Endothelial cell of umbilical vein (primary cell): Measurements from ENCODE around the gene CORO2B. TPM values are rescaled to one million over a fixed set of nuclear protein-coding genes. Genes with fewer than 3 reads are reported as not detected.

Experiments used
- BruUV-seq: library from RNA; stranded (reverse); fragments of 400-500 nt; replicated peaks from 2 replicates; lab custom pipeline; 2021; lab: Mats Ljungman, UMichigan
- CTCF ChIA-PET: fragments of 300-600, 350-600 bp; sonication (Branson Sonifier 250); formaldehyde crosslinking; loops from one replicate; lab custom pipeline; 2021; ENCODE audit warnings: antibody characterized with exemption, inconsistent platforms; lab: Charles Lee
- POLR2A ChIA-PET: fragments of 300-600, 350-600 bp; sonication (Branson Sonifier 250); formaldehyde crosslinking; loops from one replicate; lab custom pipeline; 2021; ENCODE audit warnings: antibody characterized with exemption, inconsistent platforms; lab: Charles Lee
- DNase-seq: peaks from one replicate; pipeline ENCODE4 v3.0.0-alpha.2; 2011; ENCODE audit warnings: low read depth, low spot score
- FAIRE-seq: peaks from 2 replicates; lab custom pipeline; 2011; peaks lifted over from hg19 to GRCh38; lab: Jason Lieb, UNC
- H2AFZ ChIP-seq: 2 replicates; pipeline ENCODE4 v1.6.0; 2012; ENCODE audit warnings: low read depth, low read length, control low read depth, inconsistent platforms
- H3K27ac ChIP-seq: 2 replicates; pipeline ENCODE4 v1.5.1; 2011; ENCODE audit warnings: low read depth, mild to moderate bottlenecking, control low read depth, low read length, moderate library complexity; ENCODE audit not compliant: insufficient read depth
- H3K27me3 ChIP-seq, 2 experiments: 2 replicates each; pipeline versions ENCODE4 v1.6.0 to v1.6.1; 2011; ENCODE audit warnings: low read length in 2 of 2, mixed read lengths in 1 of 2; ENCODE audit not compliant: control insufficient read depth in 2 of 2, insufficient read depth in 2 of 2
- H3K36me3 ChIP-seq, 2 experiments: 2 replicates in 1 of 2; 3 replicates in 1 of 2; pipeline ENCODE4 v1.5.1; 2011; ENCODE audit warnings: low read length in 2 of 2, mild to moderate bottlenecking in 1 of 2, moderate library complexity in 1 of 2; ENCODE audit not compliant: control insufficient read depth in 2 of 2, insufficient read depth in 2 of 2; ENCODE audit errors: extremely low read depth in 1 of 2
- H3K4me1 ChIP-seq: 3 replicates; pipeline ENCODE4 v1.5.1; 2011; ENCODE audit warnings: mild to moderate bottlenecking, low read length; ENCODE audit not compliant: control insufficient read depth, insufficient read depth; ENCODE audit errors: extremely low read depth
- H3K4me2 ChIP-seq: 2 replicates; pipeline ENCODE4 v1.6.1; 2011; ENCODE audit warnings: low read length, control low read depth, mixed read lengths; ENCODE audit not compliant: insufficient read depth
- H3K4me3 ChIP-seq, 3 experiments: fragments of 200-600 bp in 1 of 3; sonication (generic), shearing (Covaris generic) in 1 of 3; replicated peaks in 1 of 3; 2 replicates each; pipeline ENCODE4 v1.5.1; 2011 to 2016; ENCODE audit warnings: control low read depth in 3 of 3, low read length in 3 of 3, mild to moderate bottlenecking in 2 of 3, inconsistent platforms in 1 of 3, low read depth in 1 of 3, moderate library complexity in 1 of 3; ENCODE audit not compliant: insufficient read depth in 1 of 3
- H3K79me2 ChIP-seq: 2 replicates; pipeline ENCODE4 v1.6.0; 2012; ENCODE audit warnings: low read length, inconsistent platforms; ENCODE audit not compliant: control insufficient read depth, insufficient read depth
- H3K9ac ChIP-seq: replicated peaks from 2 replicates; pipeline ENCODE3; 2011; ENCODE audit warnings: low read length, control low read depth; ENCODE audit not compliant: insufficient read depth; ENCODE audit errors: extremely low read depth
- H3K9me1 ChIP-seq: replicated peaks from 3 replicates; pipeline ENCODE4 v1.6.0; 2011; ENCODE audit warnings: mild to moderate bottlenecking, low read length; ENCODE audit not compliant: control insufficient read depth, insufficient read depth; ENCODE audit errors: extremely low read depth
- H3K9me3 ChIP-seq: replicated peaks from 2 replicates; pipeline ENCODE4 v1.5.1; 2012; ENCODE audit warnings: low read length, inconsistent platforms; ENCODE audit not compliant: control insufficient read depth, insufficient read depth
- H4K20me1 ChIP-seq: replicated peaks from 2 replicates; pipeline ENCODE3; 2011; ENCODE audit warnings: mild to moderate bottlenecking, low read length; ENCODE audit not compliant: control insufficient read depth, insufficient read depth; ENCODE audit errors: extremely low read depth
- CTCF ChIP-seq, 2 donors: IDR thresholded peaks; 1 replicate in 1 of 2; 2 replicates in 1 of 2; pipeline ENCODE4 v1.5.1; 2011; ENCODE audit warnings: low read length in 2 of 2, mild to moderate bottlenecking in 2 of 2, moderate library complexity in 2 of 2, control low read depth in 1 of 2, inconsistent platforms in 1 of 2, low read depth in 1 of 2; ENCODE audit not compliant: insufficient read depth in 1 of 2; ENCODE audit errors: extremely low read depth in 1 of 2
- EZH2 ChIP-seq: IDR thresholded peaks from 2 replicates; pipeline ENCODE4 v1.6.1; 2012; ENCODE audit warnings: borderline replicate concordance, low read depth, mild to moderate bottlenecking, moderate library complexity, low read length, inconsistent platforms; ENCODE audit not compliant: severe bottlenecking
- FOS ChIP-seq: IDR thresholded peaks from 2 replicates; pipeline ENCODE4 v1.6.1; 2011; ENCODE audit warnings: mild to moderate bottlenecking, low read length, moderate library complexity, borderline replicate concordance; ENCODE audit not compliant: insufficient read depth
- GATA2 ChIP-seq: IDR thresholded peaks from 2 replicates; pipeline ENCODE4 v1.7.0; 2011; ENCODE audit warnings: low read depth, mild to moderate bottlenecking, moderate library complexity, mixed read lengths, low read length; ENCODE audit not compliant: insufficient read length, insufficient read depth
- JUN ChIP-seq: IDR thresholded peaks from 2 replicates; pipeline ENCODE4 v1.6.1; 2011; ENCODE audit warnings: borderline replicate concordance, low read depth; ENCODE audit not compliant: insufficient read length, insufficient read depth
- MAX ChIP-seq: IDR thresholded peaks from 2 replicates; pipeline ENCODE4 v1.6.1; 2011; ENCODE audit not compliant: insufficient read depth, insufficient read length
- MYC ChIP-seq: IDR thresholded peaks from one replicate; pipeline ENCODE4 v1.6.1; 2011; ENCODE audit warnings: mild to moderate bottlenecking, low read depth, low read length
- POLR2A ChIP-seq: IDR thresholded peaks from 2 replicates; pipeline ENCODE4 v1.6.1; 2012; ENCODE audit warnings: low read depth, mild to moderate bottlenecking, control low read depth, low read length
- POLR2AphosphoS5 ChIP-seq: IDR thresholded peaks from 2 replicates; pipeline ENCODE4 v1.6.1; 2012; ENCODE audit warnings: low read depth, mild to moderate bottlenecking, control low read depth, low read length, moderate library complexity; ENCODE audit not compliant: insufficient read depth
- dilution Hi-C: fragments of 300-500 bp; cut with MboI; formaldehyde crosslinking; loops from one replicate; pipeline ENCODE4 v1.15.0; 2019; ENCODE audit warnings: low sequenced_read_pairs; ENCODE audit not compliant: extremely low pct_ligation_motif_present
- intact Hi-C: fragments of 100-400 bp; cut with micrococcal nuclease; formaldehyde crosslinking; loops from one replicate; pipeline ENCODE4 v1.10.0; 2022
- polyA plus RNA-seq, 4 experiments: library from polyadenylated mRNA; depleted of rRNA in 3 of 4; stranded (reverse) in 3 of 4; unstranded in 1 of 4; fragments of >200 nt; gene quantifications; 2 replicates each; pipeline versions ENCODE4 v1.2.1 to v1.2.3, GENCODE V29; 2011 to 2012; ENCODE audit warnings: missing spikeins in 1 of 4
- total RNA-seq: library from RNA; stranded (reverse); gene quantifications from 2 replicates; pipeline ENCODE4 v1.2.3, GENCODE V29; 2021

Gene CORO2B
- total and polyA plus RNA-seq, 2 donors (not counting 3 experiments of a cell fraction or from before 2014, with no cell fraction given): 2.4 to 3.7 TPM

GRCh38 chr15:68602459-68603215 is 23.8 kb downstream of the CORO2B start:
- H3K9me1 ChIP-seq: no peaks in the 10 kb centered on the region
- H3K4me1 ChIP-seq: peaks cover 6% of the 10 kb centered on the region
- no peak overlapping the region for H3K4me2 ChIP-seq
- TF ChIP-seq EZH2: no peak
- TF ChIP-seq MYC: no peak
- TF ChIP-seq FOS: no peak
- no peak for TF ChIP-seq JUN
- no peak for TF ChIP-seq POLR2A
- no peak for TF ChIP-seq CTCF (IDR thresholded peaks at IDR 0.05; ENCODE audit: extremely low read depth in 1 of 2, insufficient read depth in 1 of 2, low read depth in 1 of 2, low read length in 2 of 2)
- no peak for TF ChIP-seq GATA2
- no peak for TF ChIP-seq MAX
- no peak for TF ChIP-seq POLR2AphosphoS5
- BruUV-seq: no TSS peak
- ChIA-PET CTCF (interaction anchor here (0.9 kb wide), 2 partner anchors 14 to 16 kb away, joined by 3 to 5 read pairs; no protein-coding TSS in a partner anchor), POLR2A (no interaction called here)
- H3K36me3 ChIP-seq: no peaks in the 10 kb centered on the region
- no peak overlapping the region for H3K9ac ChIP-seq
- dilution Hi-C loops: no loop called here
- no peaks in the 10 kb centered on the region for H3K27me3 ChIP-seq
- no peak overlapping the region for H2AFZ ChIP-seq
- no peak for DNase-seq
- no peaks in the 10 kb centered on the region for H3K9me3 ChIP-seq
- no peaks in the 10 kb centered on the region for H4K20me1 ChIP-seq
- no peak overlapping the region for H3K27ac ChIP-seq
- no peaks in the 10 kb centered on the region for H3K79me2 ChIP-seq
- H3K4me3 ChIP-seq: no peak overlapping the region
- no peak for FAIRE-seq
- intact Hi-C loops: no loop called here
